Stimulated activated naive CD4-positive, alpha-beta T cell (primary cell): ENCODE results near the gene GALNT10.

Experiments used
- DNase-seq, 6 experiments: peaks; one replicate each; lab custom pipeline; 2025; lab: John Stamatoyannopoulos, UW

Gene GALNT10

DNA sequence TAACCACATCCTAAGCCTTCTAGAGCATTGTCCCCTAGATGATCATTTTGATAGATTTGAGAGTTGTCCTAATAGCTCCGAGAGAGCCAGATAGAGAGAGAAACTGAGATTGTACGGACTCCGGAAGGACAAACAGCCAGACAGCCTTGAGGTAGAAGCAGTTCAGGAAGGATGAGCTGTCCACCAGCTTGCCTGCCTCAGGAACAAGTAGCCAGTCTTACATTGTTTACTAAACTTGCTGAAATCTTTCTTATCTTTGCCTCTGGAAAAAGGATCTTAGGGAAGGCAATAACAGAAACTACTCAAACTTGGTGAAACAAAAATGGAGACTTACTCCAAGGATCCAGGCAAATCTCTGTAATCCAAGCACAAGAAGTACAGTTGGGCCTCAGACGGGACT, 216.3 kb downstream of the GALNT10 start:
- no peak for DNase-seq

DNA sequence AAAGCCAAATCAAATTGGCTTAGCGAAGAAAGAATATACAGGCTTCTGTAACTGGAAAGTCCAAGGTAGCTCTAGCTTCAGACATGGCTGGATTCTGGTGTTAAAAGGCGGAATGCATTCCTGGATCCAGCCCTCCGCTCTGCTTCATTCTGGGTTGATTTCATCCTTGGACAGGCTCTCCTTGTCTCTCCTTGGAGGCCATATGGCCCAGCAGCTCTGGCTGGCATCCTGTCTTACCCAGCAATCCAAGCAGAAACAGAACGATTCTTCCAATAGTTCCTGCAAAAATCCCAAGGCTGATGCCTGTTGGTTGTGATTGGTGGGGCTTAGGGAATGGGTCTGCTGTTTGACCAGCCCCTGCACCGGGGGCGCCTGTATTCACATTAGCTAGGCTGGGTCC, 218.3 kb downstream of the GALNT10 start:
- DNase-seq: no peak

DNA sequence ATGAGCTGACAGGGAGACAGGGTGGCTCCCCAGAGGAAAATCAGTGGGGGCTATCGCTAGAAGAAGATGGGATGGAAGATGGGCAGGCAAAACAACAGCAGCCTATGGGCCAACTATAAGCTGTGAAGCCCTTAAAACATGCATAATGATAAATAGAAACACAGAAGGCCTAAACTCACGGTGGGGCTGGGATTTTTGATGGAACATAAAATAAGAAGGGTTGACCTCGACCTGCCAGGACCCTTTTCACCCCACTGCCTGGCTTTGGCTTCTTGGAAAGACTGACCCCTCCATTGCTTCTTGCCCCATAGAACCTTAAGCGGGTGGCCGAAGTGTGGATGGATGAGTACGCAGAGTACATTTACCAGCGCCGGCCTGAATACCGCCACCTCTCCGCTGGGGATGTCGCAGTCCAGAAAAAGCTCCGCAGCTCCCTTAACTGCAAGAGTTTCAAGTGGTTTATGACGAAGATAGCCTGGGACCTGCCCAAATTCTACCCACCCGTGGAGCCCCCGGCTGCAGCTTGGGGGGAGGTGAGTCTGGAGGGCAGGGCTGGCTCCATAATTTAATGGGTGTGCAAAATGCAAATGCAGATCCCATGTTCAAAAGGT, 218.8 kb downstream of the GALNT10 start:
- DNase-seq: no peak

DNA sequence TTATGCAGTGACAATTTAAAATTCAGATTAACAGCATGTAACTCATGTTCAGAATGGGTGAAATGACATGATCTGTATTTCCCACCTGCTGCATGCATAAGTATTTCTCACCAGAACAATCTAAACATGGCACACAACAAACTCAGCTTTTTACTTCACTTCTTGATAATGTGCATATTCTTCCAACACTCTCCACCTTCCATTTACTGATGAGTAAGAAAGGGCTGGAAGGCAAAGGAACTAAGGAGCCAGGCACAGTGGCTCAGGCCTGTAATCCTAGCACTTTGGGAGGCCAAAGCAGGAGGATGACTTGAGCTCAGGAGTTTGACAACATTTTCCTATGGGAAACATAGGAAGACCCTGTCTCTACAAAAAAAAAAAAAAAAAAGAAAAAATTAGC, 219.5 kb downstream of the GALNT10 start:
- DNase-seq: no peak

DNA sequence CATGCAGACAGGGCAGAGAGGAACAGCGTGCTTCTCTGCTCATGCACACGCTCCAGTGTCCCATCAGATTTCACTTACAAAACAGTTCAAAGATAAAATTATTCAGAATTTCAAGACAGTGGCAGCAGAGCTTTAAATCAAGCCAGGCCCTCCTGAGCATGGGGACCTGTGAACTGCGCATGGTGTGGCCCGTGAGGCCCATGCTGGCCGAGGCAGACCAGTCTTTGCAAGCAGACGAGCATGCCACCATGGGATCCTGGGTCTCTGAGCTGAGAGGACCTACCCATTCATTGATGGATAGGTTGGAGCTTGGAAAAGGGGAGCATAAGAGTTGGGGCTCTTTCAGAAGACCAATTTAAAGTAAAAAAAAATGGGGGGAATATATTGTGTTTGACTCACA, 220.3 kb downstream of the GALNT10 start:
- DNase-seq: no peak

DNA sequence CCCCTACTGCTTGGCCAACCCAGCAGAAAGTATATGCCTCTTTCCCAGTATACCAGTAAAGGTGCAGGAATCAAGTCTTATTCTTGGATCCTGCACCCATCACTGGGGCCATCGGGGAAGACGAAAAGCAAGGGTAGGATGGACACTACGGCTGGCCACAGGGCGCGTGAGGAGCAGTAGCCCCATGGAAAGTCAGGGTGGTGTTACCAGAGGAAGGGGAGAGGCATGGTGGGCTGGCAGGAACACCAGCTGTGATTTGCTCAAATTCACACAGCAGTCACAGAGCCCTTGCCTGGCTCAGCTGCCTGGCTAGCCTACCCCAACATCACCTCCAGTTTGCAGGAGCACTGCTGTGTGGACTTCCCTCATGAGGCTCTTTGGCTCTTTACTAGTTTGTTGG, 220.8 kb downstream of the GALNT10 start:
- no peak for DNase-seq

DNA sequence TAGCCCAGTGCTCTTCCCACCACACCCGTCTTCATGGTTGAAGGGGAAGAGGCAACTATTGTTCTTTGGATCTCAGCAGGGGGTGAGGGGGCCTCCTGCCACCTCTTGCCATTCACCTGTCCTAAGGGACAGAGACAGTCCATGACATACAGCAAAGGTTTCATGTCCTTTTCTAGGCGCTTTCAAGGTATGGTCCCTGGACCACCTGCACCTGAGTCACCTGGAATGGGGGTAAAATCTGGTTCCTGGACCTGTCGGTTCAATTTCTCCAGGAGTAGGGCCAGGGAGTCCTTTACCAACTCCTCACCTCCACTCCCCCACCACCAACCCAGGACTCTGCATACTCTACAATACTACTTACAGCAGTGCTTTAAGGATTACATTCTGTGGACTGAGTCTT, 221.8 kb downstream of the GALNT10 start:
- no peak for DNase-seq

DNA sequence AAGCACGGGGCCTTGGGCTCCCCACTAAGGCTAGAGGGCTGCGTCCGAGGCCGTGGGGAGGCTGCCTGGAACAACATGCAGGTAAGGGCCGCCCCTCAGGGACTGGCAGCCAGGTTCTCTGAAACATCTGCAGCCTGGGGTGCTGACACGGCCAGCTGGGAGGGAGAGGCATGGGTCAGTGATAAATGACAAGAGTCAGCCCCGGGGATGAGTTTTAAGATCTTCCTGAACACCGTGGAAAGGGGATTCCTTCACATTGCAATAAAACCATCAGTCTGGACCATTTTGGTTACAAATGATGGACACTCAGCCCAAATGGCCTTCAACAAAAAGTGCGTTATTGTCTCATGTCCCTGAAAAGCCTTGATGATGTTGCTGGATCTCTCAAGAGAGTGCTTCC, 222.4 kb downstream of the GALNT10 start:
- no peak for DNase-seq

DNA sequence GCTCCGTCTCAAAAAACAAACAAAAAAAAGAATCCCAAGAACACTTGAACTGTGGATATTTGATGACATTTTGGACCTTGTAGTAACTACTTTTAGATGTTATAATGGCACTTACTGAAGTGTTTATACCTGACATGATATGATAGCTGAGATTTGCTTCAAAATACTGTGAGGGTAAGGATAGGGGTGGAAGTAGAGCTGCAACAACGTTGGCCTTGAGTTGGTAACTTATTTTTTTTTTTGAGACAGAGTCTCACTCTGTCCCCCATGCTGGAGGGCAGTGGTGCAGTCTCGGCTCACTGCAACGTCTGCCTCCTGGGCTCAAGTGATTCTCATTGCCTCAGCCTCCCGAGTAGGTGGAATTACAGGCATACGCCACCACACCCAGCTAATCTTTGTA, 224.6 kb downstream of the GALNT10 start:
- no peak for DNase-seq

DNA sequence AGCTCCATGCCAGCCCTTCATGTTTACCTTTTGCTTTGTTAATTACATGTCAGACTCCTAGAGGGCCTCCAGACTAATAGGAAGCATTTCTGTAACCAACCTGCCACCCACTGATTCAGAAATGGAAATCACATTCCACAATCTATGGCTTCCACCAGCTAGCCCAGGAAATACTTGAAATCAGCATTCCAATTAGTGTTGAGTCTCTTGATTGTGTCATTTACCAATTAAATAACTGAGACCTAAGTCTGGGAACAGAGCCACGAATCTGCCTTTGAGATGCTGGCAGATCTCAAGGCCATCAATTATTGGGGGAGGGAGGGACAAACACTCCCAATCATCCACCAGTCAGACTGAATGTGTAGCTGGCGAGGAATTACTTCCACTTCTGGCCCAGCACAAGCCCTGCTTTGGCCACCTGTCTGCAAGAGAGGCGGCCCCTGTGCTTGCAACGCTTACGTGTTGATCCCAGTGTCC, 227.8 kb downstream of the GALNT10 start:
- no peak for DNase-seq

DNA sequence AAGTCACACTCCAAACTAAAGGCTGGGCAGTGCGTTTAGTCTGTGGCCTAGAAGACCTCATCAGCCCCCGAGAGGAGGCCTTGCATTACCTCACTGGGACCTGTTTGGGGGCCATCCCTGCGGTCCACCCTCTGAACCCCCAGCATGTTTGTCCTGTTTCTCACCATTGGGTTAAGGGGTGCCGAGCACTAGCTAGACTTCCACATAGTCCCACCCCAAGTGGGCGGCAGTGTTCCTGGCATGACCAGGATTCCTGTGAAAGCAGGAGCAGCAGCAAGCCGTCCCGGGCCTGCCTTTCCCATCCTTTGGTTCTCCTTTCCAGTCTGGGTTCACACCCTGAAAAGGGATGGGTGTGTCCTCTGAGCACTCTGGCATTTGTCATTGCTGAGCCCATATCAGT, 228.7 kb downstream of the GALNT10 start:
- no peak for DNase-seq

DNA sequence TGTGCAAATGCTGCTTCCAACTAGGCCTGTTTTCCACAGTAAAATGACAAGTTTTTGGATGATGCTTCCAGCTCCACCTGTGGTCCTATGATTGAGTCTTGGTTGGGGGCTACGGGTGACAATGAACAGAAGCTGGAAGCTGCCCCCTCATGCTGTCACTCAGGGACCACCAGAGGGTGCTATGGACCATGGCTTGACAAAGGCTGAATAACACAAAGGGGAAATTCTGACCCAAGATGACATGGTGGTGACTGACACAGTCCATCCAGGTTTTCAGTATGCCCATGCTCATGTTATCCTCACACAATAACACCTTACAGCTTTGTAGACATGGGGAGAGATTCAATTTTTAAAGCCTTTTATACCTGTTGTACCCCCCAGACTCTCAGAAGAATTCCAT, 231.3 kb downstream of the GALNT10 start:
- DNase-seq: no peak

DNA sequence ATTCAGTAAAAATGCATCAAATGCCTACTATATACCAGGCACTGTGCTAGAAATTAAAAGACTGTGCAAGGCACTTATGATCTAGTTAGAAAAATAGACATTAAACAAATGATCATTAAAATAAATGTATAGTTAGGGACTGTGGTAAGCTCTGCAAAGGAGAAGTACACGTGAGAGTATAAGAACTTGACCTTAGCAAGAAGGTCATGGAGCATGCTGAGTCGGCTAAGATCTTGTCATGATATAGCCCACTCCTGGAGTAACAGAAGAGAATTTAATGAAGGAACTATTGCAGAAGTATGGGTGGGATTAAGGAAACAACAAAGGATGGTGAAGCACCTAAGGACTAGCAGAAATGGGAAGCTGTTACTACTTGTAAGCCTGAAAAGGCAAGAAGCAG, 231.8 kb downstream of the GALNT10 start:
- no peak for DNase-seq

DNA sequence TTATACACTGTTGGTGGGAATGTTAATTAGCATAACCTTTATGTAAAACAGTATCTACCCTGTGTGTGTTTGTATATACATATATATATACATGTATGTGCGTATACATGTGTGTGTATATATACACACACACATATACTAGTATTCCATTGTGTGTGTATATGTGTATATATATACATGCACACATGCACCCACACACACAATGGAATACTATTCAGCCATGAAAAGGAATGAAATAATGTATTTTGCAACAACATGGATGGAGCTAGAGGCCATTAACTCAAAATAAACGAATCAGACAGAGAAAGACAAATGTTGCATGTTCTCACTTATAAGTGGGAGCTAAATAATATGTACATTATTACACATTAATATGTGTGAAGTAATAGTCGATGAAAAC, 237.7 kb downstream of the GALNT10 start:
- no peak for DNase-seq

DNA sequence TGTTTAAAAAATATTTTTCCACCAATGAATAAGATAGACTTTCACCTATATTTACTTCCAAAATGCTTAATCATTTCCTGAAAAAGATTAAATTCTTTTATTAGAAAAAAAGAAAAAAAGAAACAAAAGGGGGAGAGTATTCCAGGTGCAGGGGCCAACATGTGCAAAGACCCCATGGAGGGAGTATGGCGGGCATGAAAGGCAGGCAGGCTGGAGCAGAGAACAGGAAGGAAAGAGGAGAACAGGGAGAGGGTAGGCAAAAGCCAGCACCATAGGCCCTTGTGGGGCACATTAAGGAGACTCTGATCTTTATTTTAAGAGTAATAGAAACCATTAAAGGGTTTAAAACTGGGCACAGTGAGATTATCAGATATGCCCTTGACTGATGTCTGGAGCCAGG, 238.8 kb downstream of the GALNT10 start:
- no peak for DNase-seq

DNA sequence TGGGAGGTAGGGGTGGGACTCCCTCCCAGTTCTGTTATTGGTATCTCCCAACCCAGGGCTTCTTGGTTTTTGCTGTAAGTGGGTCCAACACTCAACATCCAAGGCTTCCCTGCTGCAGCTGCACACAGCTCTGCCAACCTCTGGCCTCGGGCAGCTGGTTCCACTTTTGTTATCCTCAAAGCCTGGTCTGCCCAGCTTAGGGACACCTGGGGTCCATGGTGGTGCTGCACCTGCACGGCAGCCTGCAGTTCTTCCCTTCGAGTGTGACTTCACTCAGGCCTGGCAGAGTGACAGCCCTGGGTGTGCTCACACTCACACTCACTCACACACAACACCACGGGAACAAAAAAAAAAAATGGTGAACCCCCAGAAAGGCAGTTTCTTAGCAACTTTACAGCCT, 239.9 kb downstream of the GALNT10 start:
- no peak for DNase-seq

DNA sequence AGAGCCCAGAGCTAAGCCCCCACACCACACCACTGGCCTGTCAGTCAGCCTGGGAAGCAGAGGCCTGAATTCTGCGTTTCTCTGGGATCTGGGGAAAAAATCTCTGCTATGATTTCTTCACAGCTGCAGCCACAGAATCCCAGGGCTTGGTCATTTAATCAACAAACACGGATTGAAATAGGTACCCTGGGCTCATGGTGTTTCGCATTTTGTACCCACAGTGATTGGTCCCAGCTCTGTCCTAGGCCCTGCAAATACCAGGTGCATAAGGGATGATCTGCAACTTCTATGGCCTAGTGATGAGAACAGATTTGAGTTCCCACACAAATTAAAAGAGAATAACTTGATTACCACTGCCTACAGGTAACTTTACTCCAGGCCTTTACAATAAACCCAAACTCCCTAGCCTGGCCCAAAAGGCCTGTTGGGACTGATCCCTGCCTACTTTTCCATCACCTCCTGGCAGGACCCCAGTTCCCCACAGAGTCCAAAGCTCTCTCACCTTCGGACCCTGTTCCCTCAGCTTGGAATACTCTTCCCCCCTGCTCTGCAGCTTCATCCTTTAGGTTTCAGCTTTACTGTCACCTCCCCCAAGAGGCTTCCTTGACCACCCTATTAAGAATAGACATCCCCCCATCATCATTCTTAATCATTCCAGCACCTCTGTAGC, 240.6 kb downstream of the GALNT10 start:
- DNase-seq: no peak

DNA sequence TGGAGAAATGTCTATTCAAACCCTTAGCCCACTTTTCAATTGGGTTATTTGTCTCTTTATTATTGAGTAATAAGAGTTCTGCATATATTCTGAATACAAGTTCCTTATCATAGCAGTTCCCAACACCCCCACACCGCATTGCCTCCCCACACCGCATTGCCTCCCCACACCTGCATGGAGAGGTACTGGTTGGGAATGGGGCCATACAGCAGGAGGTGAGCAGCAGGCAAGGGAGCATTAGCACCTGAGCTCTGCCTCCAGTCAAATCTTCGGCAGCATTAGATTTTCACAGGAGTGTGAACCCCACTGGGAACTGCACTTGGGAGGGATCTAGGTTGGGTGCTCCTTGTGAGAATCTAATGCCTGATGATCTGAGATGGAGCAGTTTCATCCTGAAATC, 244.7 kb downstream of the GALNT10 start:
- no peak for DNase-seq

DNA sequence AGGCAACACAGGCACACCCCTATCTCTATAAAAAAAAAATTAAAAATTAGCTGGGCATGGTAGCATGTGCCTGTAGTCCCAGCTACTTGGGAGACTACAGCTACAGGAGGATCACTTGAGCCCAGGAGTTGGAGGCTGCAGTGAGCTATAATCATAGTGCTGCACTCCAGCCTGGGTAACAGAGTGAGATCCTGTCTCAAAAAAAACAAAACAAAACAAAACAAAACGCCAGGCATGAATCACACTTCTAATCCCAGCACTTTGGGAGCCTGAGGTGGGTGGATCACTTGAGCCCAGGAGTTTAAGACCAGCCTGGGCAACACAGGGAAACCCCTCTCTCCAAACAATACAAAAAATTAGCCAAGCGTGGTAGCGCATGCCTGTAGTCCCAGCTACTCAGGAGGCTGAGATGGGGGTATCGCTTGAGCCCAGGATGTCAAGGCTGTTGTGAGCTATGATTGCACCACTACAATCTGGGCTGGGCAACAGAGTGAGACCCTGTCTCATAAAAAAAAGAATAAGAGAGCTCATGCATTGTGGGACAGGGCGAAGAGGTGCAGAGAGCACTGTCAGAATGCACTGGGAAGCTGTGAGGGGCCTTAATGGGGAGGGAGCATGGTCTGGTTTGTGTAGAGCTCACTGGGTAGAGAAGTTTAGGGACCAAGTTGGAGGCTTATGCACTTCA, 246.9 kb downstream of the GALNT10 start:
- no peak for DNase-seq

DNA sequence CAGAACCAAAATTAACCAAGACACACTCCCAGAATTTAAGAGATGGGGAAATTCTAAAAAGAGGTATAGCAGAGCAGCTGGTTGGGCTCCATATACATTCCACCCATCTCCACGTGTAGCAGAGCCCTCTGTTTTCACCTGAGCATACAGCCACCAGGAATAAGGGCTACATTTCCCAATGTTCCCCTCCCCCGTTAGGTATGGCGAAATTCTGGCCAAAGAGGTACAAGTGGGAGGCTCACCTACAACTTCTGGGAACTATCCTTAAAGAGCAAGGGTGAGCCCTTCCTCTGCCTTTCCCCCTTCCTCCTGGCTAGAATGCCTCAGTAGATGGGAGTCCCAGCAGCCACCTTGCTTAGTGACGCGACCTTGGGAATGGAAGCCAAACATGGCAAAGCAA, 250.0 kb downstream of the GALNT10 start:
- no peak for DNase-seq

DNA sequence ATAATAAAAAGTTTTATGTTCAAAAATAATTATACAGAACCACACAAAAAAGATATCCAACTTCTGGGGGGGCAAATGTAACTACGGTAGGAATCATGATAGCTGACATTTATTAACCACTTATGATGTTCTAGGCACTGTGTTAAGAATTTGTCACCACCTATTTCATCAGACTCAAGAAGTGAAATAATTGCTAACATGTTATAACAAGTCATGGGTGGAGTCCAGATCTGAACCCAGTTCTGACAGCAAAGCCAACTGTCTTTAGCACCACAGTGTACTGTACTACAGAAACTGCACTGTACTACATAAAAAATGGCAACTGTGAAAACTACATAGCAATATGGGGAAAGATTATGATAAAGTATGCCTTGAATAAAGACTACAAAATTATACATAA, 252.3 kb downstream of the GALNT10 start:
- no peak for DNase-seq

DNA sequence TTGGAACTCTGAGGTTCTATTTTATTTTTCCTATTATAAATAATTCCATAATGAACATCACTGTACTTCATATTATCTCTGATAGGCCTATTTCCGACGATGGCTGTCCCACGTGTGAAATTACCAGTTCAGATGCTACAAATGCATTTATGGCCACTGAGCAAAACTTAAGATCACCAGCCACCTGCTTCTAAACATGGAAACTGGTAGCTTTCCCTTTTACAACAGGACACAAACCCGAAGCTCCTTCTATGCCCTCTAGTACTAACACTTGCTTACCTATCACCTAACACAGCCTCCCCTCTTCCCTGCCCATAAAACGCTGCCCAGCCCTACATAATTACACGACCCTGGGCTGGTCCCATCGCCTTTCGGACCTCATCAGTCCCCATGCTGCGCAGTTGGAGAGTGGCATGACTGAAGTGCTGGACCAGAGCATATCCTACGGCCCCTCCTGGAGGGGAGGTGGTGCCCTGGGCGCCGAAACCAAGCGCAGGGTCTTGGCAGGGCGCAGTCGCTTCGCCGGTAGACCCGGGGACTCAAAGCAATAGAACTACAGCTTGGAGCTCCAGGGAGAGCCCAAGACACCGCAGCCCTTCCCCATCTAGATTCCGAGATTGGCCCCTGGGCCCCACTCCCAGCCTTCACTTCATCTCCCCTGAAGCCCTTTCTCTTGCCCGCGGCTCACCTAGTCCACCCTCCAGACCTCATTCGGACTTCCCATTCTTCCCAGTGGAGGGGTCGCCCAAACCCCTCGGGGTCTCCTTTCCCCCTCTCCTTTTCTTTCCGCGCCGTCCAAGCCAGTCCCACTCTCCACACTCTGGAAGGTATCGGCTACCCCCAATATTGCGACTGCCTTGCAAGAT, 254.3 kb downstream of the GALNT10 start:
- DNase-seq: peak in 1 of 6 experiments; percentile 13
